ENCODE data around the gene NR4A1.

The NR4A1 gene

DNA sequence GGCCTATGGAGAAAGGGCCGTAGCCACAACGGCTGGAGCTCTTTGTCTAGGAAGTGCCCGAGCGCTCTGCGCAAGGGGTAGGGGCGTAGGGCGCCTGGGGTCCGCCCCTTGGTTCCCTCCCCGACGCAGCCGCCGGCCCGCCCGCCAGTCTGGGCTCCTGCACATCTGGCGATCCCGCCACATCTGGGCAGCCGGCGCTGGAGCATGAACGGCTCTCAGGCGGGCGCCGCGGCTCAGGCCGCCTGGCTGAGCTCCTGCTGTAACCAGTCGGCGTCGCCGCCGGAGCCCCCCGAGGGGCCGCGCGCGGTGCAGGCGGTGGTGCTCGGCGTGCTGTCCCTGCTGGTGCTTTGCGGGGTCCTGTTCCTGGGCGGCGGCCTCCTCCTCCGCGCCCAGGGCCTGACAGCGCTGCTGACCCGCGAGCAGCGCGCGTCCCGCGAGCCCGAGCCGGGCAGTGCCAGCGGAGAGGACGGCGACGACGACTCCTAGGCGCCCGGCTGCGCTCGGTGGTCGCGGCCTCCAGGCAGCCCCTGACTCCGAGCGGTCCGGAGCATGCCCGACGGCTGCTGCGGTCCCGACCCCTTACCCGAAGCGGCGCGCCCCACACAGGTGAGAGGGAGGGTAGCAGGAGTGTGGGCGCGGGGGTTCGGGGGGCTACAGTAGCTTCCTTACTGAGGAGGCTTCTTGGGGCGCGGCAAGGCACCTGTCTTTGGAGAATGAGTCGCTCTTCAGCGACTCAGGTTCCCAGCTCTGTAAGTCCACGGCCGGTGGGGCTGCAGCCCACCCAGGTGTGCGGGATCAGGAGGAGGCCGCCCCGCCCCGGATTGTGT is 28.5 kb downstream of the NR4A1 start, which contains the start of gene SMIM41:
TSS of gene SMIM41 (plus strand) at position 129 of the 827 bp plus-strand sequence. CDS start at position 205, 76 bp downstream.
- DNase-seq (ENCODE audit: low read depth) = no peak

DNA sequence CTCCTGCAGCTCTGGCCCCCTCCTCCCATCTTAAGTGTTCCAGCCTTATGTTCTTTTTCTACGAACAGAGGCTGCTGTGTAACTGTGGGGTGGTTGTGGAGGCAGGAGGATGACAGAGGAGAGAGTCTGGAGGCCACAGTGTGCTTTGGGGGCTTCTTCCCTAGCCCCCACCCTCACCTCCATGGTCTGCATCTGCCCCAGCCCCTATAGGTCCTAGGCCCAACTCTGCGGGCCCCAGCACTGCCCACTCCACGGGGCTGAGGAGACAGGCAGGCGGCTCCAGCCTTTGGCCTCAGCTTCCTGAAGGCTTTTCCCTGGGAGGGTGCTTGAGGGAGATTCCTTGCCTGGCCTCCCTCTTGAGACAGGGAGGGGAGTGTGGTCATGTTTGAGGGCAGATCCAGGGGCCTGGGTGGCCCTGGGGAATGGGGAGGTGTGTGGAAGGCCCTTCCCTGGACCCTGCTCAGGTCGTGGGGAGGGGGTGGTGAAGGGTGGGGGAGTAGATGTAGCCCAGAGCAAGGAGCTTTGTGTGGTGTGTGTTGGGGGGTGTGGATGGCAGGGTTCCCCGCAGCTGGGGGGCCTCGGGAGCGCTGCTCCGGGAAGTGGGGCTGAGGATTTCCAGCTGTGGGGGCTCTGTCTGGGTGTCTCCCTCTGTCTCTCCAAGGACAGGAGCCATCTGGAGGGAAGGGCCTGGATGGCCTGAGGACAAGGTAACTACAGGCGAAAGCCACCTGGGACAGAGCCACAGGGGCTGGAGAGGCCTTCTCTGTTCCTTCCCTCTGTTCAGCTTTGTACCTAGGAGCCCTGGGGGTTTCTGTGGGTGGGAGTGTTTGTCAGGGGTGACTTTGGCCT is 29.4 kb downstream of the NR4A1 start:
- no peak for DNase-seq (ENCODE audit: low read depth)

DNA sequence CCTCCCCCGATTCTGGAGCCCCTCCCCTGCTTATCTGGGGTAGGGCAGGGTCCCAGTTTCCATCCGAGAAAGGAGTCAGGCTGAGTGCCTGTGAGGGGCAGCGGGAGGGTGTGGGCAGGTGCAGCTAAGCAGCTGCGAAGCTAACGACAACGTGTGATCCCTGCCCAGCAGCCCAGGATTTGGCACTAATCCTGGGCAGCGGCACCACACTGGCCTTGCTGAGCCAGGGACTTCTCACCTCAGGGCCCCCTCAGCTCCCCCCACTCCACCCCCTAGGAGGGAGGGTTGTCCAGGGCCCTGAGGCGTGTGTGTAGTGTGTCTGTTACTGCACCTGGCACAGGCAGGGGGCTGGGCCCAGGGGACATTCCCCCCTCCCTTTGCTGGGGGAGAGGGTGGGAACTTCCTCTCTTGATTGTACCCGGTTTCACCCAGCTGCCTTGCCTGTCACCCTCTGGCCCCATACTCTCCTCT is 30.1 kb downstream of the NR4A1 start:
- no peak for DNase-seq (ENCODE audit: low read depth)

DNA sequence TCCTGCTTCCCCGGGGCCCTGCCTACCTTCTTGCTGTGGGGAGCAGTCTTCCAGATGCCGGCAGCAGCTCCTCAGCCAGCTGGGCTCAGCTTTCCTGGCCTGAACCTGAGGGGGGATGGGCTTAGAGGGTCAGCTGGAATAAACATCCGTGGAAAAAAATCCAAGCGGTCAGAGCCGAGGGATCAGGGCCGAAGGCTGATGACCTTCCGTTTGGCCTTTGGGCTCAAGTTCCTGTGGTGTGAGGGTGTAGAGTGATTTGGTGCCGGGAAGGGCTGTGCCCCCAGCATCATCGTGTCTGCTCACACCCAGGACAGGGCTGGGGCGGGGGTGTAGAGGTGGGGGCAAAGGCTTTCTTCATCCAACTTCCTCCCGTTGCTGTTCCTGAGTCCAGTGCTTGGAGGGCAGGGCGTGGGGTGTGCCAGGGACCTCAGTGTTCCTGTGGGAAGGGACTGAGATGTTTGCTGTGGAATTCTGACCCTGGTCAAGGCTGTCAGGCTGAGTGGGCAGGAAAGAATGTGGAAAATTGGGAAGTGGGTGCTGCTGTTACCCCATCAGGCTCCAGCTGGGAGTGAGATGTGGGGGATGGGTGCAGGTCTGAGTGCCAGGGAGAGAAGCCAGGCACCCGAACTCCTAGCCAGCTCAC is 30.9 kb downstream of the NR4A1 start:
- peak; percentile 51 for DNase-seq (ENCODE audit: low read depth)

DNA sequence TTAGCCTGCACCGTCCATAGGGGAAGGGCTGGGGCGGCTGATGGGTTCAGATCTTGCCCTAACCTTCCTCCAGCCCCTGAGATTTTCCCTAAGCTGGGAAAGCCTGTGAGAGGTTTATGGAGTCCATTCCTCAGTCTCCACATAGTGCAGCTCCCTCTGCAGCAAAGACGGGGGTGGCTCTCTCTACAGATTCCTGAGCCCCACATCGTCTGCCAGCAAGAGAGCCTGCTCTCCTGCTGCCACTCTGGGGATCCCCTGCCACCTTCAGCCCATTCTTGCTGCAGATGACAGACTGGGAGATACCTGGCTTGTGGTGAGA is 31.4 kb downstream of the NR4A1 start:
- no peak for DNase-seq (ENCODE audit: low read depth)

DNA sequence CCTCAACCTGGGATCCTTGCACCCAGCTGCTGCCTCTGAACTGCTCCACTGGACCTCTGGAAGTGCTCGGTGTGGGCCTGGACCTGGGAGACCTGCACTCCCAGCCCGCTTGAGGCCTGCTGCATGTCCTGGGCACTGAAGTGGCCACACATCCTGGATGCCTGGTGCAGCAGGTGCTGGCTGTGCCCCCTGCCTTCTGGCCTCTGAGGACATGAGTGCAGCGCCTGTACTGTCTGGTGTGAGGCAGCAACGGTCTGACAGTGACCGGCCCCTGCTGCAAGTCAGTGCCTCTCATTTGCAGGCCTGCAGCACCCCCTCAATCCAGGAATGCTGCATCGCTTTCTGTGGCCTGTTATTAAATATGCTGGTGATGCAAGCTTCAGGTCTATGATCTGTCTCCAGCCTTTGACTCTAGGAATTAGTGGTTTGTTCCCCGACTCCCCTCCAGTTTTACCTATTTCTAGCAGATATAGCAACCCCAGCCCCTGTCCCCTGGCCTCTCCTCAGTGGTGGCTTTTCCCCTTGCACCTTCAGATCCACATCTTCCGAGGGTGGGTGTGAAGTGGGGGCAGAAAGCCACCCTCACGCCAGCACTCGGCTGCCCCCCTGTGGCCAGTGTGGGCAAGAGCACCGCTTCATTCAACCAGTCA is 31.9 kb downstream of the NR4A1 start:
- DNase-seq (ENCODE audit: low read depth) = no peak

DNA sequence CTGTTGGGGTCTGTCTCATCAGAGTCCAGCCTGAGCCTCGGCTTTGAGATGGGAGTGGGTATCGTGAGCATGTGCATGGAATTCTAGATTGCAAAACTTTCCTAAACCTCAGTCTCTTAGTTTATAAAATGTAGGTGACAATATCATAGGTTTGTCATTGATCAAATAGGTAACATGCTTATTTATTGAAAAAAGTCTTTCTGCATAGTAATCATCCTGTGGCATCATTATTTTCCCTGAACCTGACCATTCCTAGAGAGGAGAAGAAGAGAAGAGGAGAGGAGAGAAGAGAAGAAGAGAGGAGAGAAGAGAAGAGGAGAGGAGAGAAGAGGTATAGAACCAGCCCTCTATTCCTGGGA is 32.4 kb downstream of the NR4A1 start:
- DNase-seq (ENCODE audit: low read depth) = no peak

DNA sequence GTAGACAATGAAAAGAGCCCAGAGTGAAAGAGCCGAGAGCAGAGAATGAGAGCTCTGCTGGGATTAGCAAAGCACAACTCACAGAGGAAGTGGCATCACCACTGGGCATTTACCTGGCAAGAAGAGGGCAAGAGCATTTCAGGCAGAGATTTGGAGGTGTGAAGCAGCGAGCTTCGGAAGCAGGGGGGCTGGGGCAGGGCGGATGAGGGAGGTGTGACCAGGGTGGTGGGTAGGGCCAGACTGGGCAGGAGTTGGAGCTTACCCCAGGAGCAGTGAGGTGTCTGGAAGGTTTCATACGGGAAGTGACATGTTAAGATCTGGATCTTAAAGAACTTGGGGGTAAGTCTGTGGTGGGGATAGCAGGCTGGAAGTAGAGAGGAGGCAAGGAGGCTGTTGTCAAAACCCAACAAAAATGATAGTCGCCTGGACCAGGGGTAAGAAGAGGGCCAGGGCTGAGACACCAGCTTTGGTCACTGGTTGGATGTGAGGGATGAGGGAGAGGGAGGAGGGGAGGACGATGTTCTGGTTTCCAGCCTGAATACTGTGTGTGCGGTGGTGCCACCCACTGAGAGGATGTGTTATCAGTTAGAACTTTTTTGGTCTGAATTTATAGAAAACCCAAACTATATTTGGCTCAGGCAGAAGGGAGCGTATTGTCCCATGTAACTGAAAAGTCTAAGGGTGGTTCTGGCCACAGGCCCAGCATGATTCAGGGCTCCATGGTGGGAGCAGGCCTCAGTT is 33.4 kb downstream of the NR4A1 start:
- DNase-seq (ENCODE audit: low read depth) = no peak

DNA sequence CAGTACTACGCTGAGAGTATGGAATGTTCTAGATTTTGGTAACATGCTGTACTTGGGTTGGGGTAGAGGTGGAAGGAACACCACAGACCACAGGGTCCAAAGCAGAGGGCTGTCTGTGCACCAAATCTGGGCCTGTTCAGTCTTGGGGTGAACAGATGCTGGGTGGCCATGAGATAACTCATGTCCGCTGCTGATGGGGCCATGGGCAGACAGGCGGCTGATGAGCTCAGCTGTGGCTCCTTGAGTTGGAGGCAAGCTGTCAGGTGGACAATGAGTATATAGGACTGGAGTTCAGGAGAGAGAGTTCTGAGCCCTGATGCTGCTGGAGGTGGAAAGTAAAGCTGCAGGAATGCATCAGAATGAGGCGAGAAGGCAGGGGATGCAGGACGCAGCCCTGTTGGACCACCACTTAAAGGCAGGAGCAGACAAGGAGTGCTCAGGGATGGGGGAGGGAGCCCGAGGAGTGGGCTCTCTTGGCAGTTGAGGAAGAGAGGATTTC is 34.5 kb downstream of the NR4A1 start:
- DNase-seq (ENCODE audit: low read depth) = no peak

DNA sequence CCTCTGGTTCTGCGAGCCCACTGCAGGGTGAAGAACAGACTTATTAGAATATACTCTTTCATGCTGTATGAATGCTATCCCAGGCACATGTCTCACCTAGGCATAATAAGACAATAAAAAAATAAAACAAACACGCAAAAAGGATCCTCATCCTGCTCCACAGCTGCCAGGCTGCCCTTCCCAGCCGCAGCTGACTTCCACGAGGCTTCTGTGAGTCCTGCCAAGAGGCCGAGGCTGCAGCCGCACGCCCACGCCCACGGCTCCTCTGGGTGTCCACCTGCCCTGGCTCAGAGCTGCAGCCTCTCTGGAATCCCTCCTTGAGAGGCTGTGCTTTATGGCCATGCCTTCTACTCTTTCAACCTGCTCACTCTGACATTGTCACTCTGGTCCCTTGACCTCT is 35.1 kb downstream of the NR4A1 start:
- DNase-seq (ENCODE audit: low read depth) = no peak

DNA sequence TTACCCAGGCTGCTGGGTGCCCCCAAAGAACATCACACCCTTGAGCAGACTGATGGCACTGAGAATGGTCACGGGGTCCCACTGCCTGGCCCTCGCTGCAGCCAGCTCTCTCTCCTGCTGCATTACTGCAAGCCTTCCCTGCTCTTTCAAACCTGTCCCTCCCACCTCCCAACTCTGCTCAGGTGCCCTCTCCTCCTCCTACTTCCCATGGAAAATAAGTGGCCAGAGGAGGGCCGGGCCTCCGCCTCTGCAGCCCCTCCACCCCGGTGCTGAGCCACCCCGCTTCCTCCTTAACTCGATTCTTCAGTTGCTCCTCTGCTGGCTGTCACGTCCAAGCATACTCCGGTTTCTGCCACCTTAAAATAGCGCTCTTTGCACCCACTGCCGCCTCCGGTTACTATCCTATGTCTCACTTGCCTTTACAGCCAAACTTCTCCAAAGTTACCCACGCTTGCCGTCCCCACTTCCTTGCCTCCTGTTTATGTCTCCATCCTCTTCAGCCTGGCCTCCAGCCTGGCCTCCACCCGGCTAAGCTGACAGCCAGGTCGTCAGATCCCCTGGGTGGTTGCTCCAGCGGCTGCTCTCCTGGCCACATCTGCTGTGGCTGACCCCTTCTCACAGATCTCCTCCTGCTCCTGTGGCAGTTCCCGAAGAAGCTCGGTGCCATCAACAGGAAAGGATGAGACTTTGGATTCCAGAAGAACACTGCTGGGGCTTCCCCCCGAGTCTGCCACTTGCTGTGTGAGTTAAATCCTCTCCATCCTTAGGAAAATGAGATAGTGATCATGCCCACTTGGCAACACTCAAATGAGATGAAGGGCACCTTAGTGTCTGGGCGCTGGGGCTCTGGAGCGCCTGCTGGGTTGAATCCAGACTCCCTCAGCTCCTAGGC is 35.9 kb downstream of the NR4A1 start:
- no peak for DNase-seq (ENCODE audit: low read depth)

DNA sequence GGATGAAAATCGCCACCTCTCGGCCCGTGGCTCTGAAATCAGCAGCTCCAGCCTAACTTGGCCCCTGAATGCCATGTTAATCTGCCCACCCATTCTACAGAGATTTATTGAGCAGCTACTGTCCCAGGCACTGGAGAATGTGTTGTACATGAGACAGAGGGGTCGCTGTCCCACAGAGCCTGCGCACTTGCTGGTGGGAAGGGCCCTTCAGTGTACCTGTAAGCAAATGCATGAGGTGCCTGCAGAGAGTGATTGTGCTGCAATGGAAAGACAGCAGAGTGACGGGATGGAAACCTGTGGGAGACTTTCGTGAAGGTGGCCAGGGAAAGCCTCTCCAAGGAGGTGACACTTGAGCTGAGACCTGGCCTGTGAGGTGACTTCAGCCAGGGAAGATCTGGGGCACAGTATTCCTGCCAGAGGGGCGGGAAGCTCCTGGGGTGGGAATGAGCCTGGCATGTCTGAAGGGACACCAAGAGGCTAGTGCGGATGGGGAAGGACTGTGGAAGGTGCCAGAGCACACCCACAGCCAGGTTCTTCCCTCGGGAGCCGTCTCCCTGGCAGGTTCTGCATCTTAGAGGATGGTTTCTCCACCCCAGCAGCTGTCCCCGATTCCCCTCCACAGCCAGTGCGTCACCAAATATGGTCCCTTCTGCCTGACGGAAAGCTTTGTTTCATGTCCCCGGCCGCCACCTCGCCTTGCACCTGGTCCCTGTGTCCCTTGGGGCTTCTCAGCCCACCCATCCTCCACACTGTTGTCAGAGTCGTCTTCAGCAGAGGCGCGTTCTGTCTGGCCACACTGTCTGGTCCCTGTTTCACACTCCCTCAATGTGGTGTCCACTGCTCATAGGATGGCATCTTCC is 36.9 kb downstream of the NR4A1 start:
- DNase-seq (ENCODE audit: low read depth) = no peak

DNA sequence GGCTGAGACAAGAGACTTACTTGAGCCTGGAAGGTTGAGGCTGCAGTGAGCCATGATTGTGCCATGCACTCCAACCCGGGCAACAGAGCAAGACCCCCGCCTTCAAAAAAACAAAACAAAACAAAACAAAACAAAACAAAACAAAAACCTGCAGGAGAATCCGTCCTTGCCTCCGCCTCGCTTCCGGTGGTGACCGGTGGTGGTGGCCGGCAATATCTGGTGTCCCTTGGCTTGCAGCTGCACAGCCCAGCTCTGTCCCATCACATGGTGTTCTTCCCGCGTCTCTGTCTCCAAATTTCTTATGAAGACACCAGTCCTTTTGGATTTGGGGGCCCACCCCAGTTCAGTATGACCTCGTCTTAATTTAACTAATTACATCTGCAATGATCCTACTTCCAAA is 38.2 kb downstream of the NR4A1 start:
- DNase-seq (ENCODE audit: low read depth) = no peak

DNA sequence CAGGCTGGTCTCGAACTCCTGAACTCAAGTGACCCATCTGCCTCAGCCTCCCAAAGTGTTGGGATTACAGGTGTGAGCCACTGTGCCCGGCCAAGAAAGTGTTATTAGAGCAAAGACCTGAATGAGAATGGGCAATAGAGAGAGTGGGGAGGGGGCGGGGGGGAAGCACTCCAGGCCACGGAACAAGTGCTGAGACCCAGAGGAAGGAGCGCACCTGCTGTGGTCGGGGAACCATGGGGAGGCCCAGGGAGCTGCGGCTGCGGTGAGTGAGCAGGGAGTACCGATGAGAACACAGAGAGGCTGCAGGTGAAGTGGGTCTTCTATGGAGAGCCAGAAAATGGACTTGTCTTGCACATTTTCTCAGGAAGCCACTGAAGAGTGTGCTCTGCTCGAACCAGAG is 39.0 kb downstream of the NR4A1 start:
- DNase-seq (ENCODE audit: low read depth) = no peak

DNA sequence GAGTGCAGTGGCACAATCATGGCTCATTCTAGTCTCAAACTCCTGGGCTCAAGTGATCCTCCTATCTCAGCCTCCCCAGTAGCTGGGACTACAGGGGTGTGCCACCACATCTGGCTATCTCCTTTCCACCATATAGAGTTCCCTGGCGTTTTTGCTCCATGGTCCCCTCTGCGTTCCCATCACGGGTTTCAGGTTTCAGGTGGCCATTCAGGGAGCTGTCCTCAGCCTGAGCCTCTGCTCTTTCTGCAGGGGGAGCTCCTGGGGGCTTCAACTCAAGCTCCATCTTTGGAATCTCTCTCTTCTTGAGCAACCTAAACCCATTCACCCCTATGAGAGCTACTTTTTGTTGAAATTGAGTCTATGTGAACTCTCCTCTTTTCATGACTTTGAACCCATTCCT is 39.8 kb downstream of the NR4A1 start:
- DNase-seq (ENCODE audit: low read depth) = no peak

DNA sequence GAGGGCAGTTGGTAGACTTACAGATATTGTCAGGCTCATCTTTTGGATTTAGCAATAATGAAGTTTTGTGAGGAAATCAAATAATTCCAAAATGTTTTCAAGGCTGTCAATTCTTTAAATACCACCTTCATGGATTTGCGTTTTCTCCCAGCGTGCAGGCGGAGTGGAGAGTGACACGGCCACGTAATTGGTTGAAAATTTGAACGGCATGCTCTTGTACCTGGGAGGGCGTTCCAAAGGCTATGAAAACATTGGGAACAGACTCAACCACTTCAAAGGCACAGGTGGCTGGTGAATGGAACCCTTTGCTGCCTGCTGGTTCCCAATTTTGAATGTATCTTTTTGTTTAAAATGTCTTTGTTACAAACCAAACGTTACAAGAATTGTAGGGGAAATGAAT is 40.6 kb downstream of the NR4A1 start:
- no peak for DNase-seq (ENCODE audit: low read depth)

DNA sequence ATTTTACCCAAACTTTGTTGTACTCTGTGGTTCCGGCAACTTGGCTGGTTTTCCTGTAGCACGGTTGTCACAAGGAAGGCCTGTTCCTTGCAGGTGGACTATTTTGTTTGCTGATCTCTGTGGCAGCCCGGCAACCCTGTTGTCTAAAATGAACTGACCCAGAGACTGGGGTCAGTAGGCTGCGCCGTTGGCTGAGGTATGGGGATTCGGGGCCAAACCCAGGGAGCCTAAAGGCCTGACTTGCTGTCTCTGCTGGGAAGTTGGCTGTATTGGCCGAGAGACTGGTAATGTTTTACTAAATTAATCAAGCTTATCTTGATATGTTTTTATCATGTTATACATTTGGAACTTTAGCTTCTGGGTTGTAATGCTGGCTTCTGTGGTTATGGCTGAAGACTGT is 42.1 kb downstream of the NR4A1 start:
- no peak for DNase-seq (ENCODE audit: low read depth)

DNA sequence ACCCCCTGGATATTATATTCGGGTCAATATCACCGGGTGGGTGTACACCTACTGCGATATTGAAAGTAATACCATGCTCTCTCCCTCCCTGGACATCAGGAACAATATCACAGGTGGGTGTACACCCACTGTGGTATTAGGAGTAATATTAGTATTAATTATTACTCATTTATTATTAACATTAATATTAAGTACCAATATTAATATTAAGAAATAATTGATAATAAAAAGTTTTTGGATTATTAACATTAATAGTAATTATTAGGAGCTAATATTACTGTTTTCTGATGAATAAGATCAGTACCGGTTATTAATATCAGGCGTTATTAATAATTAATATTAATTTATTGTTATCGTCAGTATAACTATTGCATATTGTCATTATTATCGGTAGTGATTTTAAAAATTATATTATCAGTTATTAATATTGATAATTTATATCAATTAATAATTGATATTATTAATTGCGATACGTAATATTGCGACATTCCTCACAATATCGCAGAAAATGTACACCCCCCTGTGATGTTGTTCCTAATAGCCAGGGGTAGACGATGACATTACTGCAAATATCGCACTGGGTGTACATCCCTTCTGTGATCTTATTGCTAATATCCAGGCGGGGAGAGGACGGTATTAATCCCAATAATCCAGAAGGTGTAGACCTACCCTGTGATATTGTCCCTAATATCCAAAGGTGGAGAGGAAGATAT is 45.2 kb downstream of the NR4A1 start:
- no peak for DNase-seq (ENCODE audit: low read depth)
